Stimulated activated CD4-positive, alpha-beta T cell treated with anti-CD3 and anti-CD28 coated beads, Interleukin-12 subunit alpha, Interleukin-12 subunit beta, amount 100 ng/mL, for 4 hours (primary cell): ENCODE data around the gene TEX13A.

Source experiments
- DNase-seq: peaks from one replicate; pipeline ENCODE4 v3.0.0-alpha.2; 2020

TEX13A gene

DNA sequence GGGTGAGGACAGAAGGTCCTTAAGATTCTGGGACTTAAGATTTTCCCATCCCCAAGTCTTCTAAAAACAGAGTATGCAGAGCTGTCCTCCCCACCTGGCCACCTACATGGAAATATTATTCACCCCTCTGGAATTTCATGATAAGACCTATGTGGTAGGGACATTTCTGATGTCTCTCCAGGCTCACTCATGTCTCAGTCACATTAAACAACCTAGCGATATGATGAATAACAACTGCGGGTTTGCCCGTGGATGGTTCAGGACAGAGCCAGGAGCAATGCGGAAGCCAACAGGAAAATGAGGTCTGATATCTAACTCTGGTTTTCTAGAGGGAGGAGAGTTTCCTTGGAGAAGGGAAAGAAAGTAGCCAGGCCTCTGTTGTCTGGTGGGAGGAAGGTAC, 47.4 kb downstream of the TEX13A start:
- DNase-seq: no peak
